Measurements from ENCODE around the gene IFI27L2.
A peak's percentile ranks its signal among the peaks of the same experiment; 100 is the strongest.

Gene IFI27L2

DNA sequence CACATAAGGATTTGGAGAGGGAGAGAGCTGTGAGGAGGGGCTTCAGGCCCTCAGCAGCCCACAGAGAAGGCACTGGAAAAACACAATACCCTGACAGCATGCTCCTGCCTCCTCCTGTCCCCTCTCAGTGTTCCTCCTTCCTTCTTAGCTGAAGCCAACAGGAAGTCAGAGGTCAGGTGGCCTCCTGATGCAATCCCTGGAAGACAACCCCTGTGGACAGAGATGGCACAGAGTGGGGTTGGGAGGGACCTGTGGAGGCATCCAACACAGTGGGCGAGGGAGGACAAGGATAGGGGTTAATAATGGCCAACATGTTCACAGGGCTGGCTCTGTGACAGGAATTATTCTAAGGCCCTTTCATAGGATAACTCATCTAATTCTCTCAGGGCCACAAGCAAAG lies 15.4 kb upstream of the IFI27L2 start:
- TF ChIP-seq POLR2AphosphoS5 (IDR thresholded peaks at IDR 0.05; ENCODE audit: low read depth, low read length) (no peak), TAF1 (IDR thresholded peaks at IDR 0.05; ENCODE audit: borderline replicate concordance, low read depth, low read length) (no peak), POLR2A (IDR thresholded peaks at IDR 0.05; ENCODE audit: low read depth, low read length) (no peak)
- DNase-seq (ENCODE audit: insufficient read length) (no peak), FAIRE-seq (no peak)

DNA sequence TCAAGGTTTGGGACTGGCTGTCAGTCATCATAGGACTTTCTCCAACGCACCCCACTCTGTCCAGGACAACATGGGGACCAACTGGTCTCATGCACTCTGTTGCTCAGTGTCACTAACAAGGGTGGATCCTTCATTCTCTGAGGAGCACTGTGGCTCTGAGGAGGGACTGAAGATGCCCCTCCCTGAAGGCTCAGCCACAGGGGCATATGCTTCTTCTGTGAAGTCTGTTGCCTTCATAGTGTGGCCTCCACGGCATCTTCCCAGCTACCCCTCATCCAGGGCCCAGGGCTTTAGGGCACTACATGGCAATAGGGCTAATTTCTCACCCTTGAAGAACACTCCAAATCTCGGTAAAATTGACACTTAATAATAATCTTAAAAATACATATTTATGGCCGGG lies 14.3 kb upstream of the IFI27L2 start:
- no peak for TF ChIP-seq POLR2A (IDR thresholded peaks at IDR 0.05; ENCODE audit: low read depth, low read length)
- no peak for TF ChIP-seq POLR2AphosphoS5 (IDR thresholded peaks at IDR 0.05; ENCODE audit: low read depth, low read length)
- TF ChIP-seq TAF1 (IDR thresholded peaks at IDR 0.05; ENCODE audit: borderline replicate concordance, low read depth, low read length): no peak
- no peak for FAIRE-seq
- DNase-seq (ENCODE audit: insufficient read length): no peak

DNA sequence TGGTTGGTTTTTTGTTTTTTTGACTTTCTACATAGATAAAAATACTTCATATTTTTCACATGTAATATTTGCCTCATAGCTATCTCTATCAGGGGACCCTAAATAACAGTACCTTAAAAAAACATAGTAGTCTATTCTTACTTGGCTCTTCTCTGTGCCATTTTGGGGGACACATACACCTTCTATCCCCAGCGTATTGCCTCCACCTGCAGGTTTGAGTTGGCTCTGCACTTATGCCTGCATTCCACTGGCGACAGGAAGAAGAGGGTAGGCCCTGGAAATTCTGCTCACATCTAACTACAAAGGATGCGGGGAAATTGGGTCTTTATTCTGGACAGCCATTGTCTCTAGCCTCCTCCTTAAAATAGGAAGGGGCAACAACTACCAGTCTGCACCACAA lies 13.8 kb upstream of the IFI27L2 start:
- no peak for TF ChIP-seq POLR2A (IDR thresholded peaks at IDR 0.05; ENCODE audit: low read depth, low read length)
- TF ChIP-seq POLR2AphosphoS5 (IDR thresholded peaks at IDR 0.05; ENCODE audit: low read depth, low read length): no peak
- TF ChIP-seq TAF1 (IDR thresholded peaks at IDR 0.05; ENCODE audit: borderline replicate concordance, low read depth, low read length): no peak
- DNase-seq (ENCODE audit: insufficient read length) (no peak), FAIRE-seq (no peak)

DNA sequence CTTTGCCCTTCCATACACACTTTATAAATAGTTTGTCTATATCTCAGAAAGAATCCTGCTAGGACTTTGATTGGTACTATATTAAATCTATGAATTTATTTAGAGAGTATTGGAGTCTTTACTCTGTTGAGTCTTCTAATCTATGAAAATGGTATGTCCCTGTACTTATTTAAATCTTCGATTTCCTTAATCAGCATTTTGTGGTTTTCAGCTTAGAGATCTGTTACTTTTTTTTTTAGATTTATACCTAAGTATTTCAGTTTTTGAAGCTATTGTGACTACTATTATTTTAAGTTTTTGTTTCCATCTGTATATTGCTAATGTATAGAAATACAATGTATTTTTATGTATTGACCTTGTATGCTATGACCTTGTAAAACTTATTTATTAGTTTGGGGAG lies 13.4 kb upstream of the IFI27L2 start:
- FAIRE-seq (no peak), DNase-seq (ENCODE audit: insufficient read length) (no peak)
- no peak for TF ChIP-seq POLR2AphosphoS5 (IDR thresholded peaks at IDR 0.05; ENCODE audit: low read depth, low read length)
- no peak for TF ChIP-seq POLR2A (IDR thresholded peaks at IDR 0.05; ENCODE audit: low read depth, low read length)
- TF ChIP-seq TAF1 (IDR thresholded peaks at IDR 0.05; ENCODE audit: borderline replicate concordance, low read depth, low read length): no peak

DNA sequence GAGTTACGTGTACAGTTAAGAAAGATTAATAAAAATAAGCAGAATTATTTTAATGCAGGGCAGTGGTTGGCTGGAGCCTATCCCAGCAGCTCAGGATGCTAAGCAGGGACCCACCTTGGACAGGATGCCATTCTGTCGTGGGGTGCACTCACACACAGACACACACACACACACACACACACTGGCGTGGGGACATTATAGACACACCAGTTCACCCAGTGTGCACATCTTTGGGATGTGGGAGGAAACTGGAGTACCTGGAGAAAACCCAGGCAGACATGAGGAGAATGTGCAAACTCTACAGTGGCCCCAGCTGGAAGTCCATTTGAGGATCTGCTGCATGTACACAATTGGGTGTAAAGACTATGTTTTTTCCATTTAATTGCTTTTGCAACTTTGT lies 12.8 kb upstream of the IFI27L2 start:
- DNase-seq (ENCODE audit: insufficient read length) (no peak), FAIRE-seq (no peak)
- TF ChIP-seq POLR2A (IDR thresholded peaks at IDR 0.05; ENCODE audit: low read depth, low read length) (no peak), POLR2AphosphoS5 (IDR thresholded peaks at IDR 0.05; ENCODE audit: low read depth, low read length) (no peak), TAF1 (IDR thresholded peaks at IDR 0.05; ENCODE audit: borderline replicate concordance, low read depth, low read length) (no peak)

DNA sequence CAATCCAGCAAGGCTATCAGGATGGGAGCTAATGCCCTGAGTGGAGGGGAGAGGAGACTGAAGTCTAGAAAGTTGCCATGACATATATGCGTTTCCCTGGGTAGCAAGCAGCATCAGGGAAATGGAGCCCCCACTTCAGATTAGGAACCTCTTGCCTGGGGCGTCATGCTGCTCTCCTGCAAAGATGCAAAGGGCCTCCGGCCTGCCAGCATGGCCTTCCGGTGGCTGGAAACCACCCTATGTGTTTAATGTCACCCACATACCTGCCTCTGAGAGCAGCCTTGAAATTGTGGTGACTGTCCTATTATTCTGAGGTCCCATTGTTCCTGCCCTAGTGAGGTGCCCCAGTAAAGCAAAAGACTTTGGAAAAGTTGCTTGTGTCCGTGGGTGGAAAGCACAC lies 10.0 kb upstream of the IFI27L2 start:
- no peak for TF ChIP-seq POLR2AphosphoS5 (IDR thresholded peaks at IDR 0.05; ENCODE audit: low read depth, low read length)
- TF ChIP-seq TAF1 (IDR thresholded peaks at IDR 0.05; ENCODE audit: borderline replicate concordance, low read depth, low read length): no peak
- no peak for TF ChIP-seq POLR2A (IDR thresholded peaks at IDR 0.05; ENCODE audit: low read depth, low read length)
- DNase-seq (ENCODE audit: insufficient read length) (no peak), FAIRE-seq (no peak)

DNA sequence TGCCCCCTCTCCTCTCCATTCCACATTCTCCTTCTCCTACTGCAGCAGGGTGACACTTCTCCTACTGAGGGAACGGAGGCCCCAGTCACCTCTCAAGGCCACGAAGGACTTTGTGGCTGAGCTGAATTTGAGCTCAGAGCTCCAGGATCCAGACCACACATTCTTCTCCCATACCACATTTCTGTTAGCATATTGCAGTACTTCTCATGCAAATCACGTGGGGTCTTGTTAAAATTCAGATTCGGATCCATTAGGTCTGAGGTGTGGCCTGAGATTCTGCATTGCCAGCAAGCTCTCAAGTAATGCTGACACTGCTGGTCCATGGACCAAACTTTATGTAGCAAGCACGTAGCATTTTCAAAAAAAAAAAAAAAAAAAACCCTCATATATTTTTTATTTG lies 9.6 kb upstream of the IFI27L2 start:
- no peak for DNase-seq (ENCODE audit: insufficient read length)
- FAIRE-seq: no peak
- TF ChIP-seq POLR2A (IDR thresholded peaks at IDR 0.05; ENCODE audit: low read depth, low read length): no peak
- no peak for TF ChIP-seq POLR2AphosphoS5 (IDR thresholded peaks at IDR 0.05; ENCODE audit: low read depth, low read length)
- no peak for TF ChIP-seq TAF1 (IDR thresholded peaks at IDR 0.05; ENCODE audit: borderline replicate concordance, low read depth, low read length)

DNA sequence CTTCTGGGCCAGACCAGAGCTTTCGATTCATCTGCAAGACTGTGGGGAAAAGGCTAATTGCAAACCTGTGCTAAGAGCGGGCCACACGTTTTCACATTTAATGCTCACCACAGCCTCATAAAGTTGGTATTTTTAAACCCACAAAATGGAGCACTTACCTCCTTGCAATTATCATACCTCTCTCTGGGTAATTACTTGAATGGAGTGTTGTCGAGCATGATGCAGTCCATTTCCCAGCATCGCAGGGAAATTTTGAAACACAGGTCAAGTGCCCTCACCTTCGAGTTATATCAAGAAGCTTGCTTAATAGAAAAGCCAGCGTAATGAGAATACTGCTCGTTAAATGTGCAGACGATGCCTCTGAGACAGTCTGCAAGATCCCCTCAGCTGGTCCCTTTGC lies 8.8 kb upstream of the IFI27L2 start:
- DNase-seq (ENCODE audit: insufficient read length) (no peak), FAIRE-seq (no peak)
- TF ChIP-seq TAF1 (IDR thresholded peaks at IDR 0.05; ENCODE audit: borderline replicate concordance, low read depth, low read length) (no peak), POLR2A (IDR thresholded peaks at IDR 0.05; ENCODE audit: low read depth, low read length) (no peak), POLR2AphosphoS5 (IDR thresholded peaks at IDR 0.05; ENCODE audit: low read depth, low read length) (no peak)

DNA sequence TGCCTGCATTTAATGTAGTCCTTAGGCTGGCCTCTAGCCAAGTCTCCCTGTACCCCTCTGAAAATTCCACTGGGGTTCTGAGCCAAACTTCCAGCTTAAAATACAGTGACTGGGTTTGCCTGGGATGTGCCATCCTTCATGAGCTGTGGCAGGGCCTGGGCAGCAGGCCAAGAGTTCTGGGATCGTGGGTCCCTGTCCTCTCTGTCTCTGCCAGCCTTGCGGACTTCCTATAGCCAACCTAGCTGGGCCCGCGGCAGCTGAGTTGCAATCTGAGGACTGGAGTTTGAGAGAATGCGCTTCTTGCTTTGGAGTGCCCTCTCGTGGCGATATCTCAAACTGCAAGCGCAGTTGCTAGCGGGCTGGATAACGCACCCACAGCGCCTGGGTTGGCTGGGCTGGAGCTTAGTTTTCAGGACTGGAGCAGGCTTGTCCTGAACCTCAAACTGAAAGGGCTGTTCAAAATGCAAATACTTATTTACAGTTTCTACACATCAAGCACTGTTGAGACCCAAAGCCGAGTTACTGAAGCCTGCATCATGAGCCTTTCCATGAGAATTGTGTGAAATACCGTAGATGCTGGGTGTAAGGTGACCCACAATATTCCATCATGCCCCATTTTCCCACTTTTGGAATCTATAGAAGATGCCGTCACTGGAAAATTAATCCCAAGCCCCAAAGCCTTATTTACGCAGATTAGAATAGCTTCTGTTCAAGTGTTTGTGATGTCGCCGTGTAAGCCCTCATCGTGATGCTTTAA lies 7.3 kb upstream of the IFI27L2 start:
- FAIRE-seq (peak; percentile 98), DNase-seq (ENCODE audit: insufficient read length) (peak; percentile 44)
- no peak for TF ChIP-seq POLR2AphosphoS5 (IDR thresholded peaks at IDR 0.05; ENCODE audit: low read depth, low read length)
- no peak for TF ChIP-seq TAF1 (IDR thresholded peaks at IDR 0.05; ENCODE audit: borderline replicate concordance, low read depth, low read length)
- TF ChIP-seq POLR2A (IDR thresholded peaks at IDR 0.05; ENCODE audit: low read depth, low read length): no peak

DNA sequence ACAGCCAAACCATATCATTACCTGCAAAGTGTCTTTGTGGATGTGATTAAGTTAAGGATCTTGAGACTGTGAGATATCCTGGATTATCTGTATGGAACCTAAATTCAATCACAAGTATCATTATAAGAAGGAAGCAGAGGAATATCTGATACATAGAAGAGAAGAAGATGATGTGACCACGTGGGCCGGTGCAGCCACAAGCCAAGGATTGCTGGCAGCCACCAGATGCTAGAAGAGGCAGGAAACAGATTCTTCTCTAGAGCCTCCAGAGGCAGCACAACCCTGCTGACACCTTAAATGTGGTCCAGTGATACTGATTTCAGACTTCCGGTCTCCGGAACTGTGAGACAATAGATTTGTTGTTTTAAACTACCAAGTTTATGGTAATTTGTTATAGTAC lies 6.1 kb upstream of the IFI27L2 start:
- FAIRE-seq (no peak), DNase-seq (ENCODE audit: insufficient read length) (no peak)
- no peak for TF ChIP-seq TAF1 (IDR thresholded peaks at IDR 0.05; ENCODE audit: borderline replicate concordance, low read depth, low read length)
- no peak for TF ChIP-seq POLR2AphosphoS5 (IDR thresholded peaks at IDR 0.05; ENCODE audit: low read depth, low read length)
- TF ChIP-seq POLR2A (IDR thresholded peaks at IDR 0.05; ENCODE audit: low read depth, low read length): no peak

DNA sequence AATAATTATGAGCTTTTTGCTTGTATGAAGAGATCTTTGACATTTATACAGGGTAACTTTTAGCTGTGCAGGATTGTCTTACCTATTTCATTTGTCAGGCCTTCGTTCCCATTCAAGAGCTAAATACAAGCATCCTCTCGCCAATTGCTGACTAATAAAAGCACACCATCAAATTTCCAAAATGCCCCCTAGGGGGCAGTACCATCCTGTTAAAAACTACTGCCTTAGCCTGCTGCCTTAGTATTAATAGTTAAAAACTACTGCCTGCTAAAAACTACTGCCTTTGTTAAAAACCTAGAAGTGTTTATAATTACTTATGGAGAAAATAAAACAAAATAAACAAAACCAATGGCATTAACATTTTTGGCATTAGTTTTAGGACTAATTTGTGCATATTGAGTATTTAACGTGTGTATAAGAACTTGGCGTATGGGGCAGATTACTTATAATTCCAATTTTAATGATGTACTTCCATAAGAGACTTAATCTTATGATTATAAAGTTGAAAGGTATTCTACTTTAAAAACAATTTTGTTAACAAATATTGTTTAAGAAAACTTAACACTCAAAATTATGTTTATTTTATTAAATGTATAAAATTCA lies 3.0 kb upstream of the IFI27L2 start:
- DNase-seq (ENCODE audit: insufficient read length): no peak
- peak; percentile 76 for FAIRE-seq
- TF ChIP-seq POLR2A (IDR thresholded peaks at IDR 0.05; ENCODE audit: low read depth, low read length) (no peak), TAF1 (IDR thresholded peaks at IDR 0.05; ENCODE audit: borderline replicate concordance, low read depth, low read length) (no peak), POLR2AphosphoS5 (IDR thresholded peaks at IDR 0.05; ENCODE audit: low read depth, low read length) (no peak)

DNA sequence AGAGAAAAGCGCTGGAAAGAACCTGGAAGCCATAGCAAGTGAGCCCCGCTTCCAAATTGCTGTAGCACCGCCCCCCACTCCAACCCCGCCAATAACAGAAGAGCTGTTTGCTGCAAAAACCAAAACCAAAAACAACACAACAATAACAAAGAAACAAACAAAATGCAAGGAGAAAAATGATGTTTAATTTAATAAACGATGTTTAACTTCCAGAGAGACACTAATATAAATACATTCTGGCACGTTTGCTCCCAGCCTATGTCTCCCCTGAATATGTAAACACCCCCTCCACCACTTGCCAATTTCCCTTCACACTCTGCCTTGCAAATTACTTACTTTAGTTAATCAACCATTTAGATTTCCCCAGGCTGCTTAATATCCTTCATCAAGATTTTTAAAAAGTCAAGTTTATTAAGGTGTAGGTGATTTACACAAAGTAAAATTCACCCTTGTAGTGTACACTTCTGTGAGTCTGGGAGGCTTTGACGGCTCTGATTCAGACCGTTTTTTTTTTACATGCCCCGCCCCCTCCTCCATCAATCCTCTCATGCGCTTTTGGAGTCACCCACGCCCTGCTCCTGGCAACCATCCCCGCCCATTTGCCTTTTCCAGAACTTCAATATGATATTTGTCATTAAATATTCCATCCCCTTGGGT lies 482 bp upstream of the IFI27L2 start:
- DNase-seq (ENCODE audit: insufficient read length) (no peak), FAIRE-seq (no peak)
- no peak for TF ChIP-seq TAF1 (IDR thresholded peaks at IDR 0.05; ENCODE audit: borderline replicate concordance, low read depth, low read length)
